Measurements from ENCODE around the gene ARHGEF16. TPM values are rescaled to one million over a fixed set of nuclear protein-coding genes. Genes with fewer than 3 reads are reported as not detected.

Gene ARHGEF16
- total RNA-seq, 1 donor from 2014 or later = 4.1 TPM

- Histone ChIP-seq H3K9me3 (ENCODE audit: insufficient read depth, low read depth, low read length) (peaks cover 12% of the 10 kb centered on the region), H3K4me3 (ENCODE audit: insufficient read depth, low read depth, low read length) (no peak overlapping the region), H3K4me2 (ENCODE audit: low read length) (no peak overlapping the region), H3K4me1 (ENCODE audit: insufficient read depth, low read length) (peaks cover 16% of the 10 kb centered on the region), H3K36me3 (ENCODE audit: insufficient read depth, low read length) (no peaks in the 10 kb centered on the region), H2AFZ (ENCODE audit: low read depth, low read length) (no peak overlapping the region), H3K27ac (ENCODE audit: low read depth, low read length) (no peak overlapping the region), H3K9ac (ENCODE audit: low read length) (no peak overlapping the region), H3K79me2 (ENCODE audit: insufficient read depth, low read length) (no peaks in the 10 kb centered on the region), H4K20me1 (ENCODE audit: insufficient read depth, low read length) (no peaks in the 10 kb centered on the region), H3K27me3 (ENCODE audit: insufficient read depth, low read length) (no peaks in the 10 kb centered on the region)
- no peak overlapping the region for H3K27ac Mint-ChIP-seq (ENCODE audit: unreplicated experiment)
- TF ChIP-seq EZH2 (IDR thresholded peaks at IDR 0.05; ENCODE audit: insufficient read depth, low read length) (no peak), CTCF (IDR thresholded peaks at IDR 0.05; ENCODE audit: insufficient read depth, low read depth, low read length) (no peak)
- peaks cover 7% of the 10 kb centered on the region for H3K9me3 Mint-ChIP-seq (ENCODE audit: unreplicated experiment)
- no peak overlapping the region for H3K4me3 Mint-ChIP-seq (ENCODE audit: unreplicated experiment)
- FAIRE-seq (no peak), DNase-seq (ENCODE audit: low read depth) (no peak)
- H3K36me3 Mint-ChIP-seq (ENCODE audit: low read depth, unreplicated experiment) = peaks cover 1% of the 10 kb centered on the region
- no peaks in the 10 kb centered on the region for H3K4me1 Mint-ChIP-seq (ENCODE audit: low read depth, unreplicated experiment)
- H3K27me3 Mint-ChIP-seq (ENCODE audit: low read depth, unreplicated experiment) = peaks cover 11% of the 10 kb centered on the region
Measured at GRCh38 chr1:3492545-3493246, 38.2 kb downstream of the ARHGEF16 start.

GRCh38 chr1:3494321-3495308 lies 40.1 kb downstream of the ARHGEF16 start:
- H3K27me3 Mint-ChIP-seq (ENCODE audit: low read depth, unreplicated experiment) = no peaks in the 10 kb centered on the region
- Histone ChIP-seq H3K27me3 (ENCODE audit: insufficient read depth, low read length) (no peaks in the 10 kb centered on the region), H3K9ac (ENCODE audit: low read length) (no peak overlapping the region), H3K4me3 (ENCODE audit: insufficient read depth, low read depth, low read length) (no peak overlapping the region), H3K4me1 (ENCODE audit: insufficient read depth, low read length) (peaks cover 16% of the 10 kb centered on the region), H3K27ac (ENCODE audit: low read depth, low read length) (no peak overlapping the region), H4K20me1 (ENCODE audit: insufficient read depth, low read length) (no peaks in the 10 kb centered on the region), H3K9me3 (ENCODE audit: insufficient read depth, low read depth, low read length) (no peaks in the 10 kb centered on the region), H2AFZ (ENCODE audit: low read depth, low read length) (no peak overlapping the region), H3K4me2 (ENCODE audit: low read length) (no peak overlapping the region), H3K36me3 (ENCODE audit: insufficient read depth, low read length) (no peaks in the 10 kb centered on the region), H3K79me2 (ENCODE audit: insufficient read depth, low read length) (no peaks in the 10 kb centered on the region)
- no peaks in the 10 kb centered on the region for H3K9me3 Mint-ChIP-seq (ENCODE audit: unreplicated experiment)
- no peak overlapping the region for H3K4me3 Mint-ChIP-seq (ENCODE audit: unreplicated experiment)
- no peak overlapping the region for H3K27ac Mint-ChIP-seq (ENCODE audit: unreplicated experiment)
- no peaks in the 10 kb centered on the region for H3K36me3 Mint-ChIP-seq (ENCODE audit: low read depth, unreplicated experiment)
- no peak for TF ChIP-seq EZH2 (IDR thresholded peaks at IDR 0.05; ENCODE audit: insufficient read depth, low read length)
- no peak for TF ChIP-seq CTCF (IDR thresholded peaks at IDR 0.05; ENCODE audit: insufficient read depth, low read depth, low read length)
- DNase-seq (ENCODE audit: low read depth) (no peak), FAIRE-seq (no peak)
- H3K4me1 Mint-ChIP-seq (ENCODE audit: low read depth, unreplicated experiment) = no peaks in the 10 kb centered on the region
